A673 (cell line): ENCODE results near the gene STAB1. TPM values are rescaled to one million over a fixed set of nuclear protein-coding genes. Genes with fewer than 3 reads are reported as not detected.
A peak's percentile ranks its signal among the peaks of the same experiment; 100 is the strongest.

Experiments
- BruUV-seq: library from RNA; stranded (reverse); fragments of 400-500 nt; replicated peaks from 2 replicates; lab custom pipeline; 2021; lab: Mats Ljungman, UMichigan
- CTCF ChIA-PET: fragments of 300-600 bp; sonication (Branson Sonifier 250); formaldehyde crosslinking; loops from one replicate; lab custom pipeline; 2022; ENCODE audit warnings: antibody characterized with exemption; lab: Charles Lee
- POLR2A ChIA-PET: fragments of 300-600 bp; sonication (Branson Sonifier 250); formaldehyde crosslinking; loops from one replicate; lab custom pipeline; 2022; ENCODE audit warnings: antibody characterized with exemption; ENCODE audit not compliant: low non-redundant PET; lab: Charles Lee
- DNase-seq: peaks from one replicate; pipeline ENCODE4 v3.0.0-alpha.2; 2015; ENCODE audit warnings: low spot score
- H3K27ac ChIP-seq: fragments of 200-600 bp; sonication (generic); 2 replicates; pipeline ENCODE4 v1.5.1; 2016; ENCODE audit warnings: mixed run types, low read depth, mild to moderate bottlenecking, mixed read lengths, antibody characterized with exemption, low read length; ENCODE audit not compliant: poor library complexity, severe bottlenecking
- H3K27me3 ChIP-seq: fragments of 200-600 bp; sonication (generic); replicated peaks from 2 replicates; pipeline ENCODE4 v1.6.1; 2017; ENCODE audit warnings: mixed run types, low read depth, mild to moderate bottlenecking, mixed read lengths, antibody characterized with exemption, low read length; ENCODE audit not compliant: insufficient read depth, poor library complexity
- H3K36me3 ChIP-seq: fragments of 200-600 bp; sonication (generic); 2 replicates; pipeline ENCODE4 v1.6.1; 2016; ENCODE audit warnings: mixed run types, mild to moderate bottlenecking, mixed read lengths, antibody characterized with exemption, low read length; ENCODE audit not compliant: insufficient read depth, poor library complexity, severe bottlenecking
- H3K4me1 ChIP-seq: fragments of 200-600 bp; sonication (generic); 2 replicates; pipeline ENCODE4 v1.6.1; 2017; ENCODE audit warnings: mixed run types, mild to moderate bottlenecking, mixed read lengths, antibody characterized with exemption, low read length; ENCODE audit not compliant: insufficient read depth, poor library complexity, severe bottlenecking
- H3K4me3 ChIP-seq: fragments of 200-600 bp; sonication (generic); 2 replicates; pipeline ENCODE4 v1.5.1; 2016; ENCODE audit warnings: low read depth, mixed run types, mild to moderate bottlenecking, mixed read lengths, low read length; ENCODE audit not compliant: poor library complexity, severe bottlenecking
- H3K9me3 ChIP-seq: fragments of 200-600 bp; sonication (generic); 2 replicates; pipeline ENCODE4 v1.6.1; 2016; ENCODE audit warnings: mixed run types, low read depth, mild to moderate bottlenecking, mixed read lengths, antibody characterized with exemption, low read length; ENCODE audit not compliant: poor library complexity, severe bottlenecking
- EZH2 ChIP-seq: fragments of 200-600 bp; sonication (generic); IDR thresholded peaks from 2 replicates; pipeline ENCODE4 v1.6.1; 2017; ENCODE audit warnings: borderline replicate concordance, low read depth, mild to moderate bottlenecking, mixed read lengths, antibody characterized with exemption, low read length; ENCODE audit not compliant: poor library complexity, severe bottlenecking
- intact Hi-C: fragments of 100-400 bp; cut with micrococcal nuclease; formaldehyde crosslinking; loops from one replicate; pipeline ENCODE4 v1.10.0; 2022; ENCODE audit not compliant: unreplicated experiment
- total RNA-seq: library from RNA; stranded (reverse); gene quantifications from 2 replicates; pipeline ENCODE4 v1.2.3, GENCODE V29; 2021
- TF ChIP-seq, protein P1 (sequence below): fragments of 300-800, 200-600 bp; sonication (generic); conservative IDR thresholded peaks from 2 replicates; pipeline ENCODE4 v1.5.1; 2017; ENCODE audit warnings: low read depth, mild to moderate bottlenecking, antibody characterized with exemption, low read length, moderate library complexity, mixed read lengths

STAB1 gene
- total RNA-seq, 1 experiment from 2014 or later, result 0.41 TPM

GRCh38 chr3:52534281-52535183 is 39.4 kb downstream of the STAB1 start:
- intact Hi-C loops, result no loop called here
- peak overlapping the region; percentile 36 for H3K4me3 ChIP-seq
- H3K27ac ChIP-seq, result peak overlapping the region; percentile 42
- TF ChIP-seq, protein P1, sequence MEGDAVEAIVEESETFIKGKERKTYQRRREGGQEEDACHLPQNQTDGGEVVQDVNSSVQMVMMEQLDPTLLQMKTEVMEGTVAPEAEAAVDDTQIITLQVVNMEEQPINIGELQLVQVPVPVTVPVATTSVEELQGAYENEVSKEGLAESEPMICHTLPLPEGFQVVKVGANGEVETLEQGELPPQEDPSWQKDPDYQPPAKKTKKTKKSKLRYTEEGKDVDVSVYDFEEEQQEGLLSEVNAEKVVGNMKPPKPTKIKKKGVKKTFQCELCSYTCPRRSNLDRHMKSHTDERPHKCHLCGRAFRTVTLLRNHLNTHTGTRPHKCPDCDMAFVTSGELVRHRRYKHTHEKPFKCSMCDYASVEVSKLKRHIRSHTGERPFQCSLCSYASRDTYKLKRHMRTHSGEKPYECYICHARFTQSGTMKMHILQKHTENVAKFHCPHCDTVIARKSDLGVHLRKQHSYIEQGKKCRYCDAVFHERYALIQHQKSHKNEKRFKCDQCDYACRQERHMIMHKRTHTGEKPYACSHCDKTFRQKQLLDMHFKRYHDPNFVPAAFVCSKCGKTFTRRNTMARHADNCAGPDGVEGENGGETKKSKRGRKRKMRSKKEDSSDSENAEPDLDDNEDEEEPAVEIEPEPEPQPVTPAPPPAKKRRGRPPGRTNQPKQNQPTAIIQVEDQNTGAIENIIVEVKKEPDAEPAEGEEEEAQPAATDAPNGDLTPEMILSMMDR, result no peak
- no peak for TF ChIP-seq EZH2
- CTCF ChIA-PET, result no interaction called here
- H3K27me3 ChIP-seq, result no peaks in the 10 kb centered on the region
- H3K4me1 ChIP-seq, result no peaks in the 10 kb centered on the region
- no peaks in the 10 kb centered on the region for H3K9me3 ChIP-seq
- no peak for DNase-seq
- H3K36me3 ChIP-seq, result no peaks in the 10 kb centered on the region
- no TSS peak for BruUV-seq
- POLR2A ChIA-PET, result no interaction called here

- CTCF ChIA-PET, result interaction anchor here (0.6 kb wide), 1 partner anchor 38 kb away, joined by 5 read pairs; no protein-coding TSS in a partner anchor
- no TSS peak for BruUV-seq
- TF ChIP-seq, protein P1, result no peak
- no peak for TF ChIP-seq EZH2
- no peak for DNase-seq
- Histone ChIP-seq H3K9me3 (no peaks in the 10 kb centered on the region), H3K27me3 (no peaks in the 10 kb centered on the region), H3K27ac (no peak overlapping the region), H3K4me3 (no peak overlapping the region), H3K4me1 (no peaks in the 10 kb centered on the region), H3K36me3 (no peaks in the 10 kb centered on the region)
- intact Hi-C loops, result no loop called here
- POLR2A ChIA-PET, result interaction anchor here (0.5 kb wide), 1 partner anchor 194 kb away, joined by 10 read pairs; no protein-coding TSS in a partner anchor
Measured at GRCh38 chr3:52535411-52536111, 40.4 kb downstream of the STAB1 start.

GRCh38 chr3:52536112-52536368 is 40.9 kb downstream of the STAB1 start:
- Histone ChIP-seq H3K27me3 (no peaks in the 10 kb centered on the region), H3K36me3 (no peaks in the 10 kb centered on the region), H3K9me3 (no peaks in the 10 kb centered on the region), H3K4me3 (no peak overlapping the region), H3K27ac (no peak overlapping the region), H3K4me1 (no peaks in the 10 kb centered on the region)
- no peak for DNase-seq
- ChIA-PET POLR2A (interaction anchor here (0.5 kb wide), 1 partner anchor 194 kb away, joined by 10 read pairs; no protein-coding TSS in a partner anchor), CTCF (interaction anchor here (0.6 kb wide), 1 partner anchor 38 kb away, joined by 5 read pairs; no protein-coding TSS in a partner anchor)
- intact Hi-C loops, result no loop called here
- BruUV-seq, result no TSS peak
- TF ChIP-seq EZH2, result no peak
- TF ChIP-seq, protein P1, result no peak
